Ovary (tissue), 3 donors: ENCODE results near the gene SNAPC1.

Experiments
- CTCF ChIP-seq, 3 donors: fragments of 450-650 bp in 2 of 3; fragments of 200-600 bp in 1 of 3; IDR thresholded peaks; one replicate each; pipeline versions ENCODE4 v1.5.1 to v1.8.0; 2016 to 2022; ENCODE audit warnings: antibody characterized with exemption in 3 of 3, mild to moderate bottlenecking in 1 of 3
- POLR2A ChIP-seq: fragments of 450-650 bp; IDR thresholded peaks from one replicate; pipeline ENCODE4 v1.6.1; 2017; ENCODE audit warnings: antibody characterized with exemption, mild to moderate bottlenecking, moderate library complexity
- donor health status: DM: no; HTN: no; CAD: no.

- TF ChIP-seq CTCF (IDR thresholded peaks at IDR 0.05) (no peak), POLR2A (no peak)
These were observed 76.5 kb downstream of the SNAPC1 start for GRCh38 chr14:61838661-61839245.
